HG02642 (cell line): Measurements from ENCODE around the gene RAD9B.
"Not testable (repeated sequence)": the region's sequence is repeated elsewhere in the genome, so short reads cannot be mapped to it uniquely, and the experiment has no call there.

ENCODE experiments used
- ATAC-seq: cut with Tn5 transposase; IDR thresholded peaks from one replicate; pipeline ENCODE4 v1.9.1; 2021; ENCODE audit warnings: mild to moderate bottlenecking; ENCODE audit not compliant: unreplicated experiment, poor library complexity

Gene RAD9B

DNA sequence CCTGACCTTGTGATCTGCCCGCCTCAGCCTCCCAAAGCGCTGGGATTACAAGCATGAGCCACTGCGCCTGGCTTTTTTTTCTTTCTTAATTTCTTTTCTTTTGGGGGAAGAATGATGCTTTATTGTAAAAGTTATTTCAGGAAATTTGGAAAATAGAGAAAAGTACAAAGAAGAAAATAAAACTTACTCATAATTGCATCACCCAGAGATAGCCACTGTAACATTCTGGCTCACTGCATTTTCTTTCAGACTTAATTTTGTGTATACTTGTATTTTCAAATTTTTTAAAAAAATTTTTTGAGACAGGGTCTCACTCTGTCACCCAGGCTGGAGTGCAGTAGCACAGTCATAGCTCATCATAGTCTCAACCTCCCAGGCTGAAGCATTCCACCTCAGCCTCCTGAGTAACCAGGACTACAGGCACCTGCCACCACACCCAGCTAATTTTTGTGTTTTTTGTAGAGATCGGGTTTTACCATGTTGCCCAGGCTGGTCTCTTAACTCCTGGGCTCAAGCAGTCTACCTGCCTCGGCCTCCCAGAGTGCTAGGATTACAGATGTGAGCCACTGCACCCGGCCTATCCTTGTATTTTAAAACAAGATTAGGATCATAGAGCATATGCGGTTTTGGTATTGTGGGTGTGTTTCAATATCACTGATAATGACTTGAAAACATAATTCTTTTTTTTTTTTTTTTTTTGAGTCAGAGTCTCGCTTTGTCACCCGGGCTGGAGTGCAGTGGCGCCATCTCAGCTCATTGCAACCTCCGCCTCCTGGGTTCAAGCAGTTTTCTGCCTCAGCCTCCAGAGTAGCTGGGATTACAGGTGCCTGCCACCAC is 19.0 kb downstream of the RAD9B start:
- not testable (repeated sequence) for ATAC-seq

GRCh38 chr12:110528277-110528839 is 26.2 kb downstream of the RAD9B start:
- no peak for ATAC-seq

GRCh38 chr12:110530511-110530910 is 28.4 kb downstream of the RAD9B start:
- no peak for ATAC-seq

DNA sequence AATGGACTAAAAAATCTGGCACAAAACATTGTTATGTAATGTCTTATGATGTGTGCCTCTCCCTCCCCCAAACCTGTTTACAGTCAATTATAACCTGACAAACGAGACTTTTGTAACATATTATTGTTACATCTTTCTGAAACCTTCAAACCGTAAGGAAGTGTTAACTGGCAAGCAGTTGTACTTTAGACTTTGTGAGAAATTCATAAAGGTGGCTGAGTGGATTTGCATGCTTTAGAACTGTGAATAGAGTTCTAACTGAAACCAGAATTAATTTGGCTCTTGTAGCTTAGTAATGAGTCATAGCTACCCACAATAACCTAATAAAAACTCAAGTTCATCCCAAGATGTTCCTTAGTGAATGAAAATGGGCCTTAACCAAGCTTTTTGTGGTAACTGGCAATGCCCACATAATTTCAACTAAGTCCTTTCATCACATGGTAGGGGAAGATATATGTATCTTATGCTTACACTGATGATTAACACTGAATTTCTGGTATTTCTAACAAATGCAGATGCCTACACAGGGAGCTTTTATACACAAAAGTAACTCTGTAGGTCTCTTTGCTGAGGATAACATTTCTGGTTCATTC is 29.7 kb downstream of the RAD9B start:
- peak; percentile 85 for ATAC-seq

- ATAC-seq = no peak
Measured at GRCh38 chr12:110532644-110533043, 30.5 kb downstream of the RAD9B start.

- ATAC-seq = no peak
Measured at GRCh38 chr12:110533607-110534006, 31.5 kb downstream of the RAD9B start.

DNA sequence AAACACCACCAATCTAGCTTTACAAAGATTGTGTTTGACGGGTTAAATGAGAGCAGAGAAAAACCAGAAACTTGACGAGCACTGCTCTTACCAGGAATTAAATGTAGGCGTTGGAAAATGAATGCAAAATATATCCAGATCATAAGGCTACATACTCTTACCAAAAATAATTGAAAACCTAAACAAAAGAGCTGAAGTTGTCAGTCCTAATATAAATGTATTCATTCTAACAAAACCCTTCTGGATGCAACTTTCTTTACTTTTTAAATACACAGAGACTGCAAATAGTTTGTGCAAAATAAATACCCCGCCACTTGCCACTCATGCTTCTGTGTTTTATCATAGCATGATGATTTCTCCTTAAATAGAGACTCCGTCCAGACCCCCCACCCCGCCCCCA is 32.7 kb downstream of the RAD9B start:
- no peak for ATAC-seq

DNA sequence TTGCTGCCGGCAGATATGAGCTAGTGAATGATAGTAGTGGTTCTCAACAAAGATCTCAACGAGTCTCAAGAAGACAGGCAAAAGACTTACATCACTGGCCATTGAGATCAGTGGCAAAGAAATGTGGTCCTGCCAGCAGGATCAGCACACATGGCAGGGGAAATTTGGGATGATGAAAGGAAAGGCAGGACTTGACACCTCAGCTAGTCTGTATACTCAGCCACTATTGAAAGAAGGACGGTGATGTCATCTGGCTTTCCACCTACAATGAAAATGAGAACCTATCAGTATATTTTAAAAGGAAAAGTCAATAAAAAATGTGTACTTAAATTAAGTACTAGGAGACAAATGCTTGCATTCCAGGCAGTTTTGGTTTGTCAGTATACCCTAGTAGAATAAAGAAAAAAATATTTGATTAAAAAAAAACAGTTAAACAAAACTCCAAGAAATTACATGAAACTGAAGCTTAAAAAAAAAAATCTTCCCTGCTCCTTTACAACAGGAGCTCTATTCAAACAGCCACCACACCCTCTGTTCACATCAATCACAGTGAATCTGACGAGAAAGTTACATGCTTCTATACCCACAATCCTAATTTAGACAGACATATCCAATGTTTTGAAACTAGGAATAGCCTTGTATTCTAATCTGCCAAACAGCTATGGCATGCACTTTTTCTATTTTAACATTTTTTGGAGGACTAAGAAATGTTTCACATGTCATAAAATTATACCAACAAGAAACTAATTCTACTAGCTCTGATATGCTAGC is 34.9 kb downstream of the RAD9B start:
- ATAC-seq = no peak

GRCh38 chr12:110537605-110538409 is 35.7 kb downstream of the RAD9B start:
- no peak for ATAC-seq

- no peak for ATAC-seq
Measured at GRCh38 chr12:110538869-110539622, 36.9 kb downstream of the RAD9B start.

GRCh38 chr12:110540048-110540447 is 37.9 kb downstream of the RAD9B start:
- no peak for ATAC-seq

DNA sequence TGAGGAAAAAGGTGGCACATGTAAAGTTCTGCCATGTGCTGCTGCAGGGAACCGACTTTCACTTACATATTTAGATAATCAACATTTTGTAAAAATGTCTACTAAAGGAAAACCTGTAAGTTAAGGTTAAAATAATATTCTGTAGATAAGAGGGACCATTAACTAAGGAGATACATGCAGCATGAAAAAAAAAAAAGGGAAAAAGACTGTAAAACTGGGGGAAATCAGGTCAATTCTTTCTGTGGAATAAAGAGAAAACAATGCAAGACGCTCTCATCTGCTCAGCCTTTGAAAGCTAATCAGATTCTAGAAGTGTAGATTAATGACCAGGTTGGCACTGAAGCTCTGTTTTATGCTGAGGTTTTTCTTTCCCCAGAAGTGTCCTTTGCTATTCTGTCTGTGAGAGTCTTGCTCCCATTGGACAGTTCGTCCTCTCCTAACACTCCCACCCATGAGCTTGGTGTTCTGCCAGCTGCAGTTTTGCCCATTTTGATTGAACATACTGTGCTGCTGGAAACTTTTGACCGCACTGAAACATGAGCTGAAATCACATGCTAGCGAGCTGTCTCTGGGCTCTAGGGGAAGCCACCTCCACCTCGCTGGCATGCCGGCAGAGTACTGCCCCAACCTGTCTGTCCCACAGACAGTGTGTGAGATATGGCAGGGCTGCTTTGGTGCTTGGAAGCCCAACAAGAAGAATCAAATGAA is 41.3 kb downstream of the RAD9B start:
- ATAC-seq = no peak

GRCh38 chr12:110543965-110544364 is 41.8 kb downstream of the RAD9B start:
- no peak for ATAC-seq

DNA sequence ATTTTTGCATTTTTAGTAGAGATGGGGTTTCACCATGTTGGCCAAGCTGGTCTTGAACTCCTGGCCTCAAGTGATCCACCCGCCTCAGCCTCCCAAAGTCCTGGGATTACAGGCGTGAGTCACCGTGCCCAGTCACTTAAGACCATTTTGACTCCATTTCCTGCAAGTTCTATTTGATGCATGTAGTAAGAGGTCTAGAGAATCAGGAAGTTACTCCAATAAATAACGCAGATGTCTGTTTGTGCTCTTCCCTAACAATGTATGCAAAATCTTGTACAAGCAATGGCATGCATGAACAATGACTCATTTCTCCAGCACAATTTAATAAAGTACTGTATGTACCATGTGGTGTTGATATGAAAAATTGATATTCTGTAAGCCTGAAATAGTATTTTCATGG is 43.1 kb downstream of the RAD9B start:
- not testable (repeated sequence) for ATAC-seq

GRCh38 chr12:110545812-110546211 is 43.7 kb downstream of the RAD9B start:
- ATAC-seq = no peak

DNA sequence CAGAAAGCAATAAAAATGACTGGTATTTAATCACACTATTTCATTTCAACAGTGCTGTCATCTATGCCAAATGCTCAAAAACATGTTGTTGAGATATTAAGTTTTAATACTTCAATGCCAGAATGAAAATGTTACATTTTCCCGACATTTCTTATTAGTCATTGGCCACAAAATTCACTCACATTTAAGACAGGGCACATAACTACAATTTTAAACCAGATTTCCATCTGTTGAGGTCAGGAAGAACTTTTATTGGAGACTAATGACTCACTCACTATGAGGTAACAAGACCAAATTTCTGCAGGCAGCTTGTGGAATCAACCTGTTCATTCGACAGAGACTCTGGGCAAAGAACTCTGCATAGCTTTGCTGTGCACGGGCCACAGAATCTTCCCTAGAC is 44.2 kb downstream of the RAD9B start:
- no peak for ATAC-seq

GRCh38 chr12:110547090-110547489 is 45.0 kb downstream of the RAD9B start:
- no peak for ATAC-seq

DNA sequence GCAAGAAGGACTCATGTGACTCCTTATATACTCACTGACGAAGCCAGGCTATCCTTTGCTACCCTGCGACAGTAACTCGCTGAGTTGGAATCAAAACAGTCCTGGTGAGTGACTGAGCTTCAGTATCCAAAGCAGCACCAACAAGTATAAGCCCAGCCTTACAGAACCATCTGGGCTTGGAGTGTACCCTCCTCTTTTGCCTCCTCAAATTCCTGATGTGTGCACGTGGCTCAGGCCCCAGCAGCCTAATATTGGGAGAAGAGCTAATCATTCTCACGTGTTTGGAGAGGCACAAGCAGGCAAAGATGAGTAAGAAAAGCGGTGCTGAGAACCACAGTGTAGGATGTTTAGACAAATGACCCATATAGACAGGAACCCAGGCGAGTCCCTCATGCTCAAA is 46.5 kb downstream of the RAD9B start:
- ATAC-seq = no peak

DNA sequence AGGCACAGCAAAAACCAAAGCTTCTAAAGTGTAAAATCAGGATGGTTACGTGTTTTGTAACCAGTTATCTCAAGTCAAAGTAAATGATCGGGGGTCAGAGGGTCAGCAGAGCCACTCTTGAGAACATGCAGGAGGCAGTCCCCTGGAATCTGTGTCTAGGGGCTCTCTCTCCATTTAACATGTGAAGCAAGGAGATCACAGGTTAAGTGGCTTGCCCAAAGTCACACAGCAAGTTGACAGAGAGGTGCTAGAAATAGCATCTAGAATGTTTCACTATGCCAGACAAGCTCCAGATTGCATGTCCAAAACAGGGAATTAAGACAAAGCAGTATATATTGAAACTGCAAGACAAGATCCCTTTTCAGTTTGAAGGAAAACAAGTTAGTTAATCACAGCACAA is 47.6 kb downstream of the RAD9B start:
- ATAC-seq = no peak
